Measurements from ENCODE around the gene LRP1B. TPM values are rescaled to one million over a fixed set of nuclear protein-coding genes. Genes with fewer than 3 reads are reported as not detected.

Gene LRP1B
- total RNA-seq, 1 donor from 2014 or later, result not detected

GRCh38 chr2:140891614-140892212 lies 1239.1 kb downstream of the LRP1B start:
- ATAC-seq (no peak), DNase-seq (ENCODE audit: missing footprints) (no peak)
- intact Hi-C loops (cut with DNase I), result no loop called here

GRCh38 chr2:140882671-140883620 lies 1247.9 kb downstream of the LRP1B start:
- DNase-seq (ENCODE audit: missing footprints), result no peak
- intact Hi-C loops (cut with DNase I), result no loop called here
- ATAC-seq, result no peak

- no peak for ATAC-seq
- intact Hi-C loops (cut with DNase I), result no loop called here
These were observed 1250.2 kb downstream of the LRP1B start for GRCh38 chr2:140880573-140880972.

GRCh38 chr2:140876015-140876414 lies 1254.8 kb downstream of the LRP1B start:
- DNase-seq (ENCODE audit: missing footprints) (no peak), ATAC-seq (no peak)
- intact Hi-C loops (cut with DNase I), result no loop called here

More at GRCh38 chr2:140880573-140880972, 1250.2 kb downstream of the LRP1B start:
- DNase-seq (ENCODE audit: missing footprints), result no peak

- ATAC-seq, result no peak
- intact Hi-C loops (cut with DNase I), result no loop called here
- no peak for DNase-seq (ENCODE audit: missing footprints)
These were observed 1256.8 kb downstream of the LRP1B start for GRCh38 chr2:140873915-140874531.

GRCh38 chr2:140869925-140870324 lies 1260.9 kb downstream of the LRP1B start:
- no peak for DNase-seq (ENCODE audit: missing footprints)
- intact Hi-C loops (cut with DNase I), result loop anchor here (5.0 kb wide), 1 partner anchor 1078 kb away; no protein-coding TSS in a partner anchor
- ATAC-seq, result no peak

GRCh38 chr2:140869107-140869506 lies 1261.7 kb downstream of the LRP1B start:
- DNase-seq (ENCODE audit: missing footprints) (no peak), ATAC-seq (no peak)
- intact Hi-C loops (cut with DNase I), result loop anchor here (5.0 kb wide), 1 partner anchor 1077 kb away; no protein-coding TSS in a partner anchor

GRCh38 chr2:140865837-140866236 lies 1265.0 kb downstream of the LRP1B start:
- ATAC-seq (no peak), DNase-seq (ENCODE audit: missing footprints) (no peak)
- intact Hi-C loops (cut with DNase I), result loop anchor here (5.0 kb wide), 1 partner anchor 1074 kb away; no protein-coding TSS in a partner anchor

- ATAC-seq, result no peak
- DNase-seq (ENCODE audit: missing footprints), result no peak
- intact Hi-C loops (cut with DNase I), result no loop called here
These were observed 1267.1 kb downstream of the LRP1B start for GRCh38 chr2:140863713-140864112.

- DNase-seq (ENCODE audit: missing footprints) (no peak), ATAC-seq (no peak)
- intact Hi-C loops (cut with DNase I), result no loop called here
These were observed 1268.6 kb downstream of the LRP1B start for GRCh38 chr2:140862181-140862580.

GRCh38 chr2:140861666-140862065 lies 1269.2 kb downstream of the LRP1B start:
- DNase-seq (ENCODE audit: missing footprints) (no peak), ATAC-seq (no peak)
- intact Hi-C loops (cut with DNase I), result no loop called here

GRCh38 chr2:140855471-140855870 lies 1275.3 kb downstream of the LRP1B start:
- no peak for DNase-seq (ENCODE audit: missing footprints)
- intact Hi-C loops (cut with DNase I), result no loop called here
- ATAC-seq, result no peak

- no peak for ATAC-seq
- intact Hi-C loops (cut with DNase I), result no loop called here
These were observed 1279.4 kb downstream of the LRP1B start for GRCh38 chr2:140851258-140851981.

GRCh38 chr2:140843186-140843585 lies 1287.6 kb downstream of the LRP1B start:
- intact Hi-C loops (cut with DNase I), result no loop called here
- ATAC-seq, result no peak

More at GRCh38 chr2:140851258-140851981, 1279.4 kb downstream of the LRP1B start:
- no peak for DNase-seq (ENCODE audit: missing footprints)

GRCh38 chr2:140842110-140842509 lies 1288.7 kb downstream of the LRP1B start:
- DNase-seq (ENCODE audit: missing footprints) (no peak), ATAC-seq (no peak)
- intact Hi-C loops (cut with DNase I), result no loop called here

More at GRCh38 chr2:140843186-140843585, 1287.6 kb downstream of the LRP1B start:
- no peak for DNase-seq (ENCODE audit: missing footprints)

GRCh38 chr2:140841141-140841540 lies 1289.7 kb downstream of the LRP1B start:
- intact Hi-C loops (cut with DNase I), result no loop called here
- DNase-seq (ENCODE audit: missing footprints), result no peak
- ATAC-seq, result no peak

GRCh38 chr2:140836826-140837225 lies 1294.0 kb downstream of the LRP1B start:
- DNase-seq (ENCODE audit: missing footprints) (no peak), ATAC-seq (no peak)
- intact Hi-C loops (cut with DNase I), result no loop called here

GRCh38 chr2:140835079-140835478 lies 1295.7 kb downstream of the LRP1B start:
- intact Hi-C loops (cut with DNase I), result no loop called here
- DNase-seq (ENCODE audit: missing footprints) (no peak), ATAC-seq (no peak)

- intact Hi-C loops (cut with DNase I), result no loop called here
- ATAC-seq (no peak), DNase-seq (ENCODE audit: missing footprints) (no peak)
These were observed 1316.7 kb downstream of the LRP1B start for GRCh38 chr2:140814141-140814540.
